Naive thymus-derived CD4-positive, alpha-beta T cell (primary cell): ENCODE measurements around the gene QRICH2. TPM values are rescaled to one million over a fixed set of nuclear protein-coding genes. Genes with fewer than 3 reads are reported as not detected.

Experiments used
- ATAC-seq: fragments of 150-1000 bp; cut with Tn5 transposase; 2 replicates; pipeline ENCODE4 v1.10.0; 2021; ENCODE audit warnings: mild to moderate bottlenecking, moderate library complexity
- CTCF ChIA-PET: fragments of 350-600 bp; sonication (Branson Sonifier 250); formaldehyde crosslinking; loops from one replicate; lab custom pipeline; 2021; ENCODE audit warnings: antibody characterized with exemption; lab: Charles Lee
- POLR2A ChIA-PET: fragments of 350-600 bp; sonication (Branson Sonifier 250); formaldehyde crosslinking; loops from one replicate; lab custom pipeline; 2021; ENCODE audit warnings: antibody characterized with exemption, inconsistent platforms; lab: Charles Lee
- DNase-seq, 9 donors: peaks; one replicate each; pipeline versions ENCODE4 v3.0.0 to v3.0.0-alpha.2; 2020 to 2022; ENCODE audit warnings: mixed read lengths in 1 of 9
- H3K27ac ChIP-seq: one replicate; pipeline ENCODE4 v1.7.0; 2013; ENCODE audit warnings: mild to moderate bottlenecking, low read depth, low read length, moderate library complexity
- H3K27me3 ChIP-seq, 2 donors: one replicate each; pipeline ENCODE4 v1.7.0; 2013; ENCODE audit warnings: low read length in 2 of 2, mild to moderate bottlenecking in 2 of 2, moderate library complexity in 2 of 2; ENCODE audit not compliant: control insufficient read depth in 2 of 2, insufficient read depth in 2 of 2
- H3K36me3 ChIP-seq, 3 experiments: 1 replicate in 2 of 3; 2 replicates in 1 of 3; pipeline ENCODE4 v1.7.0; 2013; ENCODE audit warnings: low read length in 3 of 3, mild to moderate bottlenecking in 3 of 3, moderate library complexity in 1 of 3; ENCODE audit not compliant: insufficient read depth in 3 of 3, control insufficient read depth in 2 of 3
- H3K4me1 ChIP-seq, 2 donors: one replicate each; pipeline ENCODE4 v1.7.0; 2013; ENCODE audit warnings: low read length in 2 of 2, mild to moderate bottlenecking in 2 of 2, moderate library complexity in 1 of 2; ENCODE audit not compliant: control insufficient read depth in 2 of 2, insufficient read depth in 2 of 2
- H3K4me3 ChIP-seq: 2 replicates; pipeline ENCODE4 v1.7.0; 2013; ENCODE audit warnings: mild to moderate bottlenecking, low read length
- H3K9me3 ChIP-seq, 3 experiments: 1 replicate in 2 of 3; 2 replicates in 1 of 3; pipeline ENCODE4 v1.7.0; 2013; ENCODE audit warnings: low read length in 3 of 3; ENCODE audit not compliant: control insufficient read depth in 2 of 3
- H3K27ac Mint-ChIP-seq, 9 donors: one replicate each; pipeline ENCODE4 v1.8.0; 2020 to 2022; ENCODE audit warnings: mixed read lengths in 9 of 9, mild to moderate bottlenecking in 8 of 9, moderate library complexity in 5 of 9, inconsistent platforms in 2 of 9
- H3K27me3 Mint-ChIP-seq, 5 donors: one replicate each; pipeline ENCODE4 v1.8.0; 2021 to 2022; ENCODE audit warnings: mixed read lengths in 5 of 5, mild to moderate bottlenecking in 1 of 5
- H3K36me3 Mint-ChIP-seq, 5 donors: one replicate each; pipeline ENCODE4 v1.8.0; 2020 to 2022; ENCODE audit warnings: mixed read lengths in 5 of 5, mild to moderate bottlenecking in 3 of 5, inconsistent platforms in 1 of 5
- H3K4me1 Mint-ChIP-seq, 7 donors: one replicate each; pipeline ENCODE4 v1.8.0; 2020 to 2022; ENCODE audit warnings: mixed read lengths in 7 of 7, mild to moderate bottlenecking in 3 of 7, inconsistent platforms in 1 of 7
- H3K4me3 Mint-ChIP-seq, 10 donors: one replicate each; pipeline ENCODE4 v1.8.0; 2020 to 2022; ENCODE audit warnings: mild to moderate bottlenecking in 10 of 10, mixed read lengths in 10 of 10, moderate library complexity in 6 of 10, inconsistent platforms in 2 of 10
- H3K9me3 Mint-ChIP-seq, 11 donors: one replicate each; pipeline ENCODE4 v1.8.0; 2020 to 2022; ENCODE audit warnings: mixed read lengths in 11 of 11, mild to moderate bottlenecking in 4 of 11, inconsistent platforms in 1 of 11, moderate library complexity in 1 of 11
- intact Hi-C, 2 donors: fragments of 100-400 bp; cut with micrococcal nuclease; formaldehyde crosslinking; loops; one replicate each; pipeline ENCODE4 v1.15.1; 2023
- polyA plus RNA-seq, 2 donors: library from polyadenylated mRNA; unstranded; fragments of 300-500 nt; fragmentation: Illumina TruSeq; gene quantifications; one replicate each; pipeline ENCODE4 v1.2.3, GENCODE V29; 2021
- total RNA-seq, 6 experiments: library from RNA in 5 of 6; stranded (reverse) in 5 of 6; gene quantifications; 1 replicate in 5 of 6; 2 replicates in 1 of 6; pipeline ENCODE4 v1.2.3 and lab custom pipeline; 2021 to 2026

Gene QRICH2
- total and polyA plus RNA-seq, 7 experiments from 2014 or later, result 0.09 to 6.8 (median 3.3) TPM

DNA sequence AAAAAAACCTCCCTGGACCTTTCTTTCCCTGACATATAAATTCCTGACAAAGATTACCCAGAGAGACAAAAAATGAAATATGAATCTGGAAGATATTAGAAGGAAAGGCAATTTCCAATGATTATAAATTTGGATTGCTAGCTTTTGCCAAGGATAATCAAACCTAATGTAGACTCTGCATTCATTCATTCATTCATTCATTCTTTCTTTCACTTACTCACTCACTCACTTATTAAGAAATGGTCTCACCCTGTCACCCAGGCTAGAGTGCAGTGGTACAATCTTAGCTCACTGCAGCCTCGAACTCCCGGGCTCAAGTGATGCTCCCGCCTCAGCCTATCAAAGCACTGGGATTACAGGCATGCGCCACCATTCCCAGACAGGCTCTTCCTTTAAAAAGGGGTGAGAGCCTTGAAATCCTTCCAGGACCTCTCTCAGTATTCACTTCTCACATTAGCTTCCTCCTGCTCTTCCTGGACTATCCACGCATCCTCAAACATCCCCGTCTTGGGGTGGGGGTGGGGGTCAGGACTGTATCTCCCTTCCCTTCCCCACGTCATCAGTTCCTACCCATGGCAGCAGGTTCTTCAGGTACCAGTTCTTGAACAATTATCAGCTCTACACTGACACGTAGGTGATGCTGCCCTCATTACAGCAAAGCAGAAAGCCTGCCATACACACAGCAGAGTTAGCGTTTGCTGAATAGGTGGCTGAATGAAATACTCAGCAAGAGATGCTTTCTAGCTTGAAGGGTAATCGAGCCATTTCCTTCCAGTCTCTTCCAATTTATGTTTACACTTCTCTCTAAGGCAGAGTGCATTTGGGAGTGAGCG is 25.8 kb upstream of the QRICH2 start:
- Mint-ChIP-seq H3K27ac (peak overlapping the region in 3 of 9 donors; percentile 19 to 65 (median 42)), H3K27me3 (no peaks in the 10 kb centered on the region)
- intact Hi-C loops, result no loop called here

GRCh38 chr17:76331083-76331482 is 23.0 kb upstream of the QRICH2 start:
- peaks cover 0 to 4% (median 0%) of the 10 kb centered on the region in 7 donors for H3K4me1 Mint-ChIP-seq
- intact Hi-C loops, result no loop called here
- H3K36me3 Mint-ChIP-seq, result peaks cover 0 to 38% (median 11%) of the 10 kb centered on the region in 5 donors
- H3K27me3 Mint-ChIP-seq, result no peaks in the 10 kb centered on the region
- ChIA-PET POLR2A (no interaction called here), CTCF (interaction anchor here (1.5 kb wide), 1 partner anchor 80 kb away, joined by 3 read pairs; no protein-coding TSS in a partner anchor)
- H3K4me1 ChIP-seq, result no peaks in the 10 kb centered on the region
- H3K36me3 ChIP-seq, result peaks cover 0 to 26% (median 6%) of the 10 kb centered on the region in 3 experiments
- DNase-seq, result no peak
- H3K27ac ChIP-seq, result no peak overlapping the region
- H3K4me3 ChIP-seq, result no peak overlapping the region
- H3K9me3 Mint-ChIP-seq, result no peaks in the 10 kb centered on the region
- no peaks in the 10 kb centered on the region for H3K27me3 ChIP-seq
- H3K9me3 ChIP-seq, result no peaks in the 10 kb centered on the region
- H3K4me3 Mint-ChIP-seq, result no peak overlapping the region
- no peak for ATAC-seq
- no peak overlapping the region for H3K27ac Mint-ChIP-seq

More for the DNA sequence above, 25.8 kb upstream of the QRICH2 start:
- no peak overlapping the region for H3K27ac ChIP-seq
- Mint-ChIP-seq H3K4me3 (no peak overlapping the region), H3K36me3 (peaks cover 0 to 20% (median 6%) of the 10 kb centered on the region in 5 donors), H3K9me3 (no peaks in the 10 kb centered on the region), H3K4me1 (peaks cover 0 to 8% (median 0%) of the 10 kb centered on the region in 7 donors)
- DNase-seq (no peak), ATAC-seq (no peak)
- POLR2A ChIA-PET, result interaction anchor here (1.0 kb wide), 1 partner anchor 20 kb away, joined by 3 read pairs; the partner anchor contains the start of gene PRPSAP1
- peaks cover 0 to 12% (median 6%) of the 10 kb centered on the region in 3 experiments for H3K36me3 ChIP-seq
- H3K4me1 ChIP-seq, result no peaks in the 10 kb centered on the region
- H3K4me3 ChIP-seq, result no peak overlapping the region
- no peaks in the 10 kb centered on the region for H3K27me3 ChIP-seq
- CTCF ChIA-PET, result no interaction called here
- no peaks in the 10 kb centered on the region for H3K9me3 ChIP-seq

GRCh38 chr17:76329664-76330063 is 21.6 kb upstream of the QRICH2 start:
- ATAC-seq, result no peak
- H3K4me3 ChIP-seq, result no peak overlapping the region
- Mint-ChIP-seq H3K4me3 (no peak overlapping the region), H3K27me3 (no peaks in the 10 kb centered on the region), H3K36me3 (peaks cover 0 to 42% (median 14%) of the 10 kb centered on the region in 5 donors), H3K27ac (no peak overlapping the region), H3K9me3 (no peaks in the 10 kb centered on the region), H3K4me1 (peaks cover 0 to 5% (median 0%) of the 10 kb centered on the region in 7 donors)
- peaks cover 0 to 28% (median 6%) of the 10 kb centered on the region in 3 experiments for H3K36me3 ChIP-seq
- H3K27me3 ChIP-seq, result no peaks in the 10 kb centered on the region
- H3K9me3 ChIP-seq, result no peaks in the 10 kb centered on the region
- no peaks in the 10 kb centered on the region for H3K4me1 ChIP-seq
- DNase-seq, result no peak
- ChIA-PET POLR2A (interaction anchor here (0.6 to 0.9 kb wide), 2 partner anchors 51 to 318 kb away, joined by 3 read pairs; no protein-coding TSS in a partner anchor), CTCF (interaction anchor here (0.6 to 1.5 kb wide), 3 partner anchors 81 to 375 kb away, joined by 3 to 7 read pairs (median 4); no protein-coding TSS in a partner anchor)
- no peak overlapping the region for H3K27ac ChIP-seq
- intact Hi-C loops, result no loop called here

DNA sequence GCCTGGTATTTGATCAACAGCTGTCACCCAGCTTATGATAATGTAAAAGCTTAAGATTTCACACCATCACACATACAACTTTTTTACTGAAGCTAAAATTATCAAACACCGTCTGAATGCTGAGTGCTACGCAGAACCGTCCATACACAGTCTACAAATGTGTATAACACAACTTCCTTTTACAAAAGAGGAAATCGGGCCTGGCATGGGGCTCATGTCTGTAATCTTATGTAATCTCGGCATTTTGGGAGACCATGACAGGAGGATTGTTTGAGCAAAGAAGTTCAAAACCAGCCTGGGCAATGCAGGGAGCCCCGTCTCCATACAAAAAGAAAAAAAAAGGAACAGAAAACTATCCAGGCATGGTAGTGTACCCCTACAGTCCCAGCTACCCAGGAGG is 19.6 kb upstream of the QRICH2 start:
- H3K36me3 ChIP-seq, result peaks cover 0 to 34% (median 6%) of the 10 kb centered on the region in 3 experiments
- peak; percentile 76 for ATAC-seq
- H3K36me3 Mint-ChIP-seq, result peaks cover 0 to 53% (median 18%) of the 10 kb centered on the region in 5 donors

GRCh38 chr17:76326306-76326705 is 18.2 kb upstream of the QRICH2 start:
- Histone ChIP-seq H3K27me3 (no peaks in the 10 kb centered on the region), H3K4me1 (no peaks in the 10 kb centered on the region), H3K27ac (no peak overlapping the region), H3K9me3 (no peaks in the 10 kb centered on the region), H3K36me3 (peaks cover 0 to 31% (median 6%) of the 10 kb centered on the region in 3 experiments), H3K4me3 (no peak overlapping the region)
- Mint-ChIP-seq H3K9me3 (peaks cover 0 to 3% (median 0%) of the 10 kb centered on the region in 11 donors), H3K36me3 (peaks cover 0 to 53% (median 18%) of the 10 kb centered on the region in 5 donors), H3K27me3 (no peaks in the 10 kb centered on the region), H3K4me3 (no peak overlapping the region), H3K4me1 (peaks cover 0 to 5% (median 0%) of the 10 kb centered on the region in 7 donors), H3K27ac (no peak overlapping the region)
- ATAC-seq (no peak), DNase-seq (no peak)
- CTCF ChIA-PET, result no interaction called here
- intact Hi-C loops, result no loop called here
- POLR2A ChIA-PET, result no interaction called here

More for the DNA sequence above, 19.6 kb upstream of the QRICH2 start:
- POLR2A ChIA-PET, result interaction anchor here (0.6 kb wide), 1 partner anchor 463 kb away, joined by 3 read pairs; no protein-coding TSS in a partner anchor
- Mint-ChIP-seq H3K27ac (no peak overlapping the region), H3K9me3 (no peaks in the 10 kb centered on the region), H3K27me3 (no peaks in the 10 kb centered on the region), H3K4me3 (no peak overlapping the region), H3K4me1 (peaks cover 0 to 5% (median 0%) of the 10 kb centered on the region in 7 donors)
- no peak for DNase-seq
- no peaks in the 10 kb centered on the region for H3K4me1 ChIP-seq
- H3K4me3 ChIP-seq, result no peak overlapping the region
- CTCF ChIA-PET, result no interaction called here
- H3K27me3 ChIP-seq, result no peaks in the 10 kb centered on the region
- H3K27ac ChIP-seq, result no peak overlapping the region
- intact Hi-C loops, result no loop called here
- H3K9me3 ChIP-seq, result no peaks in the 10 kb centered on the region

DNA sequence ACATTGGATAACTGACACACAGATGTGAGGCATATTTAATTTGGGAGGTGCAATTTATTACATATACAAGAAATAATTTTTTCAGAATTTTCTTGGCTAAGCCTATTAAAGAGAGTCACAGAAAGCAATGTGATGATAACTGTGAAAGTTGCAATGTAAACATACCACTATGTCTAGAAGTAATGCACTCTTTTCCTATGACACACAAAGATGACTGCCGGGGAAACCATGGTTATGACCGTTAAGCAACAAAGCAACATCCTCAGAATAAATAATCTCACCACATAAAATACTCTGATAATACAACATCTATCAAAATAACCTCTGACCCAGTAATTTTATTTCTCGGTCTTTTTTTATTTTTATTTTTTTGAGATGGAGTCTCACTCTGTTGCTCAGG is 10.5 kb upstream of the QRICH2 start:
- peaks cover 0 to 36% (median 7%) of the 10 kb centered on the region in 5 donors for H3K36me3 Mint-ChIP-seq
- intact Hi-C loops, result no loop called here
- ATAC-seq (no peak), DNase-seq (no peak)
- POLR2A ChIA-PET, result no interaction called here
- no peak overlapping the region for H3K27ac Mint-ChIP-seq
- H3K27me3 Mint-ChIP-seq, result no peaks in the 10 kb centered on the region
- no peak overlapping the region for H3K27ac ChIP-seq
- H3K4me1 Mint-ChIP-seq, result peaks cover 0 to 9% (median 8%) of the 10 kb centered on the region in 7 donors
- CTCF ChIA-PET, result no interaction called here
- H3K4me3 Mint-ChIP-seq, result no peak overlapping the region
- no peaks in the 10 kb centered on the region for H3K9me3 ChIP-seq
- H3K27me3 ChIP-seq, result no peaks in the 10 kb centered on the region
- no peaks in the 10 kb centered on the region for H3K4me1 ChIP-seq
- no peak overlapping the region for H3K4me3 ChIP-seq
- H3K9me3 Mint-ChIP-seq, result peaks cover 0 to 3% (median 0%) of the 10 kb centered on the region in 11 donors
- peaks cover 0 to 16% (median 0%) of the 10 kb centered on the region in 3 experiments for H3K36me3 ChIP-seq
